Spleen (tissue), 11 donors: Measurements from ENCODE around the gene KLHDC7B. TPM values are rescaled to one million over a fixed set of nuclear protein-coding genes. Genes with fewer than 3 reads are reported as not detected.

Source experiments
- DNase-seq: peaks from one replicate; pipeline ENCODE4 v3.0.0-alpha.2; 2020
- H3K27ac ChIP-seq, 8 donors: fragments of 200-600 bp; sonication (generic) in 7 of 8; 1 replicate in 4 of 8; 2 replicates in 4 of 8; pipeline versions ENCODE4 v1.5.0 to v1.8.0; 2016 to 2021; ENCODE audit warnings: inconsistent platforms in 4 of 8, mild to moderate bottlenecking in 4 of 8, moderate library complexity in 1 of 8
- H3K27me3 ChIP-seq, 7 donors: fragments of 200-600 bp; sonication (generic) in 6 of 7; replicated peaks in 1 of 7; 1 replicate in 4 of 7; 2 replicates in 3 of 7; pipeline versions ENCODE4 v1.5.0 to v1.8.0; 2016 to 2021; ENCODE audit warnings: inconsistent platforms in 3 of 7, mild to moderate bottlenecking in 1 of 7
- H3K36me3 ChIP-seq, 6 donors: fragments of 200-600 bp; sonication (generic) in 5 of 6; 1 replicate in 4 of 6; 2 replicates in 2 of 6; pipeline versions ENCODE4 v1.5.0 to v1.8.0; 2016 to 2021; ENCODE audit warnings: inconsistent platforms in 2 of 6
- H3K4me1 ChIP-seq, 6 donors: fragments of 200-600 bp; sonication (generic) in 5 of 6; 1 replicate in 3 of 6; 2 replicates in 3 of 6; pipeline versions ENCODE4 v1.5.0 to v1.8.0; 2016 to 2021; ENCODE audit warnings: inconsistent platforms in 3 of 6
- H3K4me3 ChIP-seq, 8 donors: fragments of 200-600 bp; sonication (generic) in 7 of 8; 1 replicate in 4 of 8; 2 replicates in 4 of 8; pipeline versions ENCODE4 v1.5.0 to v1.8.0; 2016 to 2021; ENCODE audit warnings: inconsistent platforms in 4 of 8, mild to moderate bottlenecking in 4 of 8, moderate library complexity in 2 of 8
- H3K9me3 ChIP-seq, 8 donors: fragments of 200-600 bp; sonication (generic) in 7 of 8; 1 replicate in 4 of 8; 2 replicates in 4 of 8; pipeline versions ENCODE4 v1.5.0 to v1.8.0; 2016 to 2021; ENCODE audit warnings: inconsistent platforms in 4 of 8
- CTCF ChIP-seq, 11 experiments: fragments of 200-600 bp in 7 of 11; fragments of 450-650 bp in 4 of 11; sonication (generic) in 4 of 11; IDR thresholded peaks in 8 of 11; conservative IDR thresholded peaks in 3 of 11; 1 replicate in 7 of 11; 2 replicates in 4 of 11; pipeline versions ENCODE4 v1.4.0 to v1.8.0; 2016 to 2021; ENCODE audit warnings: antibody characterized with exemption in 11 of 11, inconsistent platforms in 4 of 11, mild to moderate bottlenecking in 1 of 11
- POLR2A ChIP-seq, 3 donors: fragments of 450-650 bp; IDR thresholded peaks; one replicate each; pipeline ENCODE4 v1.5.1; 2017; ENCODE audit warnings: antibody characterized with exemption in 3 of 3, mild to moderate bottlenecking in 1 of 3
- POLR2AphosphoS5 ChIP-seq, 3 donors: sonication (generic); formaldehyde crosslinking; IDR thresholded peaks; one replicate each; pipeline ENCODE4 v1.5.1; 2017; ENCODE audit warnings: antibody characterized with exemption in 3 of 3
- WGBS, 5 donors: extraction: QIAGEN DNeasy Blood & Tissue Kit in 3 of 5; methylation state at CpG; one replicate each; pipeline versions ENCODE4 v1.1.5 to v1.1.7; 2013 to 2018; 5-methylcytosine and 5-hydroxymethylcytosine counted together
- intact Hi-C: fragments of 100-400 bp; cut with DNase I; formaldehyde crosslinking; loops from one replicate; pipeline ENCODE4 v1.15.0; 2023; ENCODE audit warnings: low total_unique reads
- polyA plus RNA-seq, 3 donors: library from polyadenylated mRNA; stranded (reverse); fragments of 200-250 nt; gene quantifications; one replicate each; pipeline ENCODE4 v1.2.1, GENCODE V29; 2013
- total RNA-seq, 7 donors: library from RNA; depleted of rRNA in 3 of 7; stranded (reverse); fragments of >200 nt in 3 of 7; fragmentation: NEBNext Ultra II Directional in 4 of 7; extraction: Animal tissue kit (Norgen Biotek cat#: 25700) in 4 of 7; gene quantifications; one replicate each; pipeline versions ENCODE4 v1.1.0 to v1.2.1, GENCODE V29; 2016 to 2021
- donor health status: healthy with polysubstance abuse.
- donor health status: DM: no; HTN: no; CAD: no; lungs with moderate emphysema.
- donor health status: DM: no; HTN: no; CAD: no.
- donor health status: Bipolar disorder and iron deficiency.
- donor health status: healthy.
- donor health status: DM: no; HTN: no; CAD: no.
- donor health status: DM: yes; HTN: yes; CAD: no.

KLHDC7B gene
- total and polyA plus RNA-seq, 10 donors = 2.6 to 5.0 (median 3.4) TPM

GRCh38 chr22:50542416-50542927 is 3.2 kb upstream of the KLHDC7B start:
- intact Hi-C loops = no loop called here
- Histone ChIP-seq H3K4me1 (peaks cover 37 to 99% (median 68%) of the 10 kb centered on the region in 6 donors), H3K27ac (peak overlapping the region; percentile 35 to 100 (median 98)), H3K27me3 (peaks cover 0 to 17% (median 2%) of the 10 kb centered on the region in 7 donors), H3K4me3 (peak overlapping the region in 1 of 8 donors; percentile 59), H3K9me3 (no peaks in the 10 kb centered on the region), H3K36me3 (no peaks in the 10 kb centered on the region)
- peak; percentile 90 for DNase-seq
- 52 to 77% (median 62%) methylated on average over 19 of the region's 19 CpGs for WGBS, 5 donors
- TF ChIP-seq POLR2A (IDR thresholded peaks at IDR 0.05) (peak in 1 of 3 donors; percentile 26), CTCF (IDR thresholded peaks at IDR 0.05 in 8 of 11, conservative IDR thresholded peaks at IDR 0.05 in 3 of 11) (peak in 6 of 11 experiments; percentile 20 to 64 (median 46)), POLR2AphosphoS5 (IDR thresholded peaks at IDR 0.05) (peak; percentile 62 to 89 (median 81))

- peak; percentile 97 for DNase-seq
- Histone ChIP-seq H3K27me3 (peaks cover 0 to 30% (median 14%) of the 10 kb centered on the region in 7 donors), H3K27ac (peak overlapping the region; percentile 59 to 100 (median 98)), H3K9me3 (no peaks in the 10 kb centered on the region), H3K4me1 (peaks cover 27 to 99% (median 64%) of the 10 kb centered on the region in 6 donors), H3K4me3 (peak overlapping the region in 6 of 8 donors; percentile 5 to 60 (median 20)), H3K36me3 (no peaks in the 10 kb centered on the region)
- intact Hi-C loops = no loop called here
- TF ChIP-seq CTCF (IDR thresholded peaks at IDR 0.05 in 8 of 11, conservative IDR thresholded peaks at IDR 0.05 in 3 of 11) (peak; percentile 35 to 84 (median 68)), POLR2AphosphoS5 (IDR thresholded peaks at IDR 0.05) (peak; percentile 75 to 88 (median 77)), POLR2A (IDR thresholded peaks at IDR 0.05) (no peak)
- 3 to 10% (median 5%) methylated on average over 25 to 52 of the region's 52 CpGs for WGBS, 5 donors
Observed at GRCh38 chr22:50544078-50544745, 1.5 kb upstream of the KLHDC7B start.

GRCh38 chr22:50544746-50545253 is 899 bp upstream of the KLHDC7B start:
- no peaks in the 10 kb centered on the region for H3K36me3 ChIP-seq
- no peak for TF ChIP-seq POLR2A (IDR thresholded peaks at IDR 0.05)
- peak overlapping the region in 2 of 8 donors; percentile 19 to 60 for H3K4me3 ChIP-seq
- intact Hi-C loops = no loop called here
- H3K9me3 ChIP-seq = no peaks in the 10 kb centered on the region
- H3K27me3 ChIP-seq = peaks cover 0 to 34% (median 14%) of the 10 kb centered on the region in 7 donors
- peak; percentile 82 for DNase-seq
- WGBS, 5 donors = 49 to 72% (median 50%) methylated on average over 5 of the region's 5 CpGs
- H3K4me1 ChIP-seq = peaks cover 30 to 99% (median 66%) of the 10 kb centered on the region in 6 donors
- peak overlapping the region; percentile 59 to 100 (median 98) for H3K27ac ChIP-seq

- Histone ChIP-seq H3K4me3 (no peak overlapping the region), H3K36me3 (no peaks in the 10 kb centered on the region), H3K4me1 (peaks cover 20 to 93% (median 57%) of the 10 kb centered on the region in 6 donors), H3K27me3 (peaks cover 0 to 34% (median 14%) of the 10 kb centered on the region in 7 donors), H3K27ac (peak overlapping the region in 2 of 8 donors; percentile 99), H3K9me3 (no peaks in the 10 kb centered on the region)
- 70 to 87% (median 82%) methylated on average over 42 to 78 of the region's 78 CpGs for WGBS, 5 donors
- TF ChIP-seq POLR2A (IDR thresholded peaks at IDR 0.05) (no peak), CTCF (IDR thresholded peaks at IDR 0.05 in 8 of 11, conservative IDR thresholded peaks at IDR 0.05 in 3 of 11) (no peak), POLR2AphosphoS5 (IDR thresholded peaks at IDR 0.05) (no peak)
- intact Hi-C loops = no loop called here
- peak; percentile 84 for DNase-seq
Observed at GRCh38 chr22:50546326-50547262, 895 bp downstream of the KLHDC7B start.
